Activated CD8-positive, alpha-beta memory T cell treated with anti-CD3 and anti-CD28 coated beads, Interleukin-2, amount 50 U/mL, for 48 hours (primary cell): ENCODE data around the gene APOBEC3A.
"Not testable (repeated sequence)": the region's sequence is repeated elsewhere in the genome, so short reads cannot be mapped to it uniquely, and the experiment has no call there.

Experiments
- DNase-seq: peaks from one replicate; pipeline ENCODE4 v3.0.0-alpha.2; 2020

APOBEC3A gene

GRCh38 chr22:38960673-38961072 lies 3.3 kb downstream of the APOBEC3A start:
- not testable (repeated sequence) for DNase-seq

- DNase-seq = not testable (repeated sequence)
These were observed 5.9 kb downstream of the APOBEC3A start for GRCh38 chr22:38963291-38963738.

GRCh38 chr22:38963872-38964271 lies 6.5 kb downstream of the APOBEC3A start:
- DNase-seq = no peak

- DNase-seq = no peak
These were observed 6.9 kb downstream of the APOBEC3A start for GRCh38 chr22:38964306-38964705.

- DNase-seq = no peak
These were observed 7.6 kb downstream of the APOBEC3A start for GRCh38 chr22:38964989-38965388.

- DNase-seq = no peak
These were observed 8.4 kb downstream of the APOBEC3A start for GRCh38 chr22:38965614-38966379.

GRCh38 chr22:38966380-38966702 lies 8.9 kb downstream of the APOBEC3A start:
- no peak for DNase-seq

GRCh38 chr22:38966942-38967341 lies 9.5 kb downstream of the APOBEC3A start:
- no peak for DNase-seq

- DNase-seq = no peak
These were observed 10.3 kb downstream of the APOBEC3A start for GRCh38 chr22:38967451-38968450.

- DNase-seq = no peak
These were observed 11.4 kb downstream of the APOBEC3A start for GRCh38 chr22:38968801-38969200.

- DNase-seq = no peak
These were observed 13.1 kb downstream of the APOBEC3A start for GRCh38 chr22:38970551-38970950.

- no peak for DNase-seq
These were observed 13.8 kb downstream of the APOBEC3A start for GRCh38 chr22:38971202-38971601.

GRCh38 chr22:38971791-38972190 lies 14.4 kb downstream of the APOBEC3A start:
- no peak for DNase-seq

GRCh38 chr22:38972558-38972957 lies 15.1 kb downstream of the APOBEC3A start:
- DNase-seq = no peak

- DNase-seq = peak; percentile 74
These were observed 16.1 kb downstream of the APOBEC3A start for GRCh38 chr22:38973289-38974169.

GRCh38 chr22:38974170-38974825 lies 16.9 kb downstream of the APOBEC3A start:
- no peak for DNase-seq

GRCh38 chr22:38974826-38975175 lies 17.4 kb downstream of the APOBEC3A start:
- no peak for DNase-seq

- DNase-seq = not testable (repeated sequence)
These were observed 19.9 kb downstream of the APOBEC3A start for GRCh38 chr22:38977289-38977688.

GRCh38 chr22:38980587-38980986 lies 23.2 kb downstream of the APOBEC3A start:
- not testable (repeated sequence) for DNase-seq

- DNase-seq = no peak
These were observed 23.9 kb downstream of the APOBEC3A start for GRCh38 chr22:38981005-38981991.
